ENCODE measurements around the gene TKTL1. TPM values are rescaled to one million over a fixed set of nuclear protein-coding genes. Genes with fewer than 3 reads are reported as not detected.

The TKTL1 gene
- total and polyA plus RNA-seq, 2 of the 8 experiments (the other 6 are each of a cell fraction or from before 2014, with no cell fraction given) = 0.05 TPM; not detected in 1

GRCh38 chrX:154362085-154362742 is 66.6 kb downstream of the TKTL1 start (continued):
- no peak for TF ChIP-seq CHD7 (IDR thresholded peaks at IDR 0.05; ENCODE audit: insufficient replicate concordance, low read length)
- no peak for TF ChIP-seq BACH1 (IDR thresholded peaks at IDR 0.05; ENCODE audit: low read length)
- TF ChIP-seq POU5F1 (IDR thresholded peaks at IDR 0.05; ENCODE audit: low read depth, low read length) = no peak
- no peak for TF ChIP-seq KDM1A (IDR thresholded peaks at IDR 0.05; ENCODE audit: borderline replicate concordance, low read length)
- TF ChIP-seq ASH2L (IDR thresholded peaks at IDR 0.05; ENCODE audit: low read length) = no peak
- TF ChIP-seq RBBP5 (IDR thresholded peaks at IDR 0.05; ENCODE audit: borderline replicate concordance, low read depth, low read length) = no peak
- TF ChIP-seq NANOG (IDR thresholded peaks at IDR 0.05; ENCODE audit: insufficient read depth, low read depth, low read length, poor library complexity, severe bottlenecking) = no peak
- no peak for TF ChIP-seq ZNF274 (IDR thresholded peaks at IDR 0.05; ENCODE audit: borderline replicate concordance, extremely low read depth, low read length)
